WERI-Rb-1 (cell line): ENCODE data around the gene PPP3CA.

ENCODE experiments used
- DNase-seq: peaks from one replicate; pipeline ENCODE4 v3.0.0-alpha.2; 2020
- H3K27ac ChIP-seq: fragments of 250-450 bp; sonication (Bioruptor Pico); 2 replicates; pipeline ENCODE4 v1.5.1; 2020; ENCODE audit warnings: mild to moderate bottlenecking, moderate library complexity
- H3K27me3 ChIP-seq: fragments of 250-450 bp; sonication (Bioruptor Pico); 2 replicates; pipeline ENCODE4 v1.5.1; 2021; ENCODE audit warnings: mild to moderate bottlenecking, low read depth, moderate library complexity; ENCODE audit not compliant: insufficient read depth, severe bottlenecking
- H3K36me3 ChIP-seq: fragments of 250-450 bp; sonication (Bioruptor Pico); 2 replicates; pipeline ENCODE4 v1.5.1; 2020; ENCODE audit warnings: mild to moderate bottlenecking, moderate library complexity
- H3K4me3 ChIP-seq: 2 replicates; pipeline ENCODE4 v1.5.1; 2011; ENCODE audit warnings: low read depth, mild to moderate bottlenecking, control low read depth, low read length
- H3K9me3 ChIP-seq: fragments of 250-450 bp; sonication (Bioruptor Pico); 2 replicates; pipeline ENCODE4 v1.5.1; 2021; ENCODE audit warnings: mild to moderate bottlenecking, moderate library complexity; ENCODE audit not compliant: severe bottlenecking
- CTCF ChIP-seq: IDR thresholded peaks from 2 replicates; pipeline ENCODE4 v1.5.1; 2011; ENCODE audit warnings: low read depth, mild to moderate bottlenecking, control low read depth, inconsistent platforms, low read length

The PPP3CA gene

GRCh38 chr4:101039367-101039766 lies 308.0 kb downstream of the PPP3CA start:
- no peak overlapping the region for H3K4me3 ChIP-seq
- no peak for DNase-seq
- H3K27me3 ChIP-seq: no peaks in the 10 kb centered on the region
- no peak overlapping the region for H3K27ac ChIP-seq
- H3K36me3 ChIP-seq: no peaks in the 10 kb centered on the region
- no peaks in the 10 kb centered on the region for H3K9me3 ChIP-seq
- no peak for TF ChIP-seq CTCF

GRCh38 chr4:101037938-101038413 lies 309.4 kb downstream of the PPP3CA start:
- H3K9me3 ChIP-seq: no peaks in the 10 kb centered on the region
- H3K36me3 ChIP-seq: no peaks in the 10 kb centered on the region
- H3K27me3 ChIP-seq: no peaks in the 10 kb centered on the region
- DNase-seq: no peak
- no peak overlapping the region for H3K27ac ChIP-seq
- TF ChIP-seq CTCF: no peak
- no peak overlapping the region for H3K4me3 ChIP-seq

- no peaks in the 10 kb centered on the region for H3K36me3 ChIP-seq
- H3K27me3 ChIP-seq: no peaks in the 10 kb centered on the region
- H3K27ac ChIP-seq: no peak overlapping the region
- no peak overlapping the region for H3K4me3 ChIP-seq
- no peak for TF ChIP-seq CTCF
- no peaks in the 10 kb centered on the region for H3K9me3 ChIP-seq
- DNase-seq: no peak
Observed at GRCh38 chr4:101037249-101037648, 310.1 kb downstream of the PPP3CA start.

GRCh38 chr4:101035487-101035886 lies 311.8 kb downstream of the PPP3CA start:
- no peak for DNase-seq
- Histone ChIP-seq H3K27me3 (no peaks in the 10 kb centered on the region), H3K4me3 (no peak overlapping the region), H3K36me3 (no peaks in the 10 kb centered on the region), H3K27ac (no peak overlapping the region), H3K9me3 (no peaks in the 10 kb centered on the region)
- TF ChIP-seq CTCF: no peak

GRCh38 chr4:101033986-101034385 lies 313.3 kb downstream of the PPP3CA start:
- peak; percentile 60 for TF ChIP-seq CTCF
- Histone ChIP-seq H3K4me3 (no peak overlapping the region), H3K9me3 (no peaks in the 10 kb centered on the region), H3K27ac (no peak overlapping the region), H3K36me3 (no peaks in the 10 kb centered on the region), H3K27me3 (no peaks in the 10 kb centered on the region)
- DNase-seq: no peak

- Histone ChIP-seq H3K27ac (no peak overlapping the region), H3K27me3 (no peaks in the 10 kb centered on the region), H3K9me3 (no peaks in the 10 kb centered on the region), H3K4me3 (no peak overlapping the region), H3K36me3 (no peaks in the 10 kb centered on the region)
- no peak for DNase-seq
- TF ChIP-seq CTCF: no peak
Observed at GRCh38 chr4:101032541-101032940, 314.8 kb downstream of the PPP3CA start.
